CD4-positive, alpha-beta T cell (primary cell): ENCODE data around the gene DLG1. TPM values are rescaled to one million over a fixed set of nuclear protein-coding genes. Genes with fewer than 3 reads are reported as not detected.

Experiments used
- ATAC-seq: fragments of 200-7000 bp; cut with Tn5 transposase; one replicate; pipeline ENCODE4 v1.10.0; 2022; ENCODE audit warnings: mild to moderate bottlenecking; ENCODE audit not compliant: poor library complexity
- CTCF ChIA-PET: fragments of 350-600 bp; sonication (Branson Sonifier 250); formaldehyde crosslinking; loops from one replicate; lab custom pipeline; 2021; ENCODE audit warnings: antibody characterized with exemption, inconsistent platforms; lab: Charles Lee
- POLR2A ChIA-PET: fragments of 350-600 bp; sonication (Branson Sonifier 250); formaldehyde crosslinking; loops from one replicate; lab custom pipeline; 2021; ENCODE audit warnings: antibody characterized with exemption, inconsistent platforms; lab: Charles Lee
- DNase-seq, 14 experiments: peaks; one replicate each; pipeline ENCODE4 v3.0.0-alpha.2; 2013 to 2020; ENCODE audit warnings: mixed read lengths in 2 of 14
- H3K27ac ChIP-seq, 2 donors: one replicate each; pipeline versions ENCODE4 v1.5.1 to v1.7.0; 2013; ENCODE audit warnings: low read length in 2 of 2, low read depth in 1 of 2, mild to moderate bottlenecking in 1 of 2
- H3K27me3 ChIP-seq, 2 experiments: 1 replicate in 1 of 2; 2 replicates in 1 of 2; pipeline versions ENCODE4 v1.6.1 to v1.7.0; 2013; ENCODE audit warnings: low read length in 2 of 2, control low read depth in 1 of 2, mild to moderate bottlenecking in 1 of 2, moderate library complexity in 1 of 2; ENCODE audit not compliant: insufficient read depth in 2 of 2, control insufficient read depth in 1 of 2
- H3K36me3 ChIP-seq: one replicate; pipeline ENCODE4 v1.6.1; 2013; ENCODE audit warnings: low read length, control low read depth; ENCODE audit not compliant: insufficient read depth
- H3K4me1 ChIP-seq: one replicate; pipeline ENCODE4 v1.6.1; 2013; ENCODE audit warnings: low read length, control low read depth; ENCODE audit not compliant: insufficient read depth
- H3K4me3 ChIP-seq: one replicate; pipeline ENCODE4 v1.5.1; 2013; ENCODE audit warnings: mild to moderate bottlenecking, low read length, moderate library complexity
- H3K9me3 ChIP-seq, 2 experiments: 1 replicate in 1 of 2; 2 replicates in 1 of 2; pipeline versions ENCODE4 v1.6.1 to v1.7.0; 2013; ENCODE audit warnings: low read length in 2 of 2, mild to moderate bottlenecking in 2 of 2, control low read depth in 1 of 2, moderate library complexity in 1 of 2; ENCODE audit not compliant: control insufficient read depth in 1 of 2, insufficient read depth in 1 of 2
- H3K27ac Mint-ChIP-seq: one replicate; pipeline ENCODE4 v1.8.0; 2020; ENCODE audit warnings: mixed read lengths
- H3K27me3 Mint-ChIP-seq: one replicate; pipeline ENCODE4 v1.8.0; 2021; ENCODE audit warnings: mixed read lengths
- H3K36me3 Mint-ChIP-seq: one replicate; pipeline ENCODE4 v1.8.0; 2021; ENCODE audit warnings: low read depth, mixed read lengths
- H3K4me1 Mint-ChIP-seq: one replicate; pipeline ENCODE4 v1.8.0; 2021; ENCODE audit warnings: low read depth, mixed read lengths
- H3K4me3 Mint-ChIP-seq: one replicate; pipeline ENCODE4 v1.8.0; 2020; ENCODE audit warnings: mild to moderate bottlenecking, mixed read lengths
- H3K9me3 Mint-ChIP-seq: one replicate; pipeline ENCODE4 v1.8.0; 2020; ENCODE audit warnings: mixed read lengths
- CTCF ChIP-seq: fragments of 200-600 bp; IDR thresholded peaks from one replicate; pipeline ENCODE4 v1.8.0; 2022; ENCODE audit warnings: antibody characterized with exemption, mild to moderate bottlenecking
- intact Hi-C, 2 experiments: fragments of 100-400 bp; cut with DNase I in 1 of 2; cut with micrococcal nuclease in 1 of 2; formaldehyde crosslinking; loops; one replicate each; pipeline versions ENCODE4 v1.15.1 to v1.9.0; 2023 to 2025; cut with DNase I, micrococcal nuclease
- total RNA-seq, 174 experiments: library from RNA in 2 of 174; stranded (reverse) in 2 of 174; gene quantifications; one replicate each; pipeline ENCODE4 v1.2.3 and lab custom pipeline; 2021 to 2026

The DLG1 gene
- total RNA-seq, 2 experiments from 2014 or later = 86.8 to 91.8 TPM

GRCh38 chr3:197302033-197302432, 3.6 kb upstream of the DLG1 start:
- Histone ChIP-seq H3K4me1 (peaks cover 11% of the 10 kb centered on the region), H3K36me3 (no peaks in the 10 kb centered on the region), H3K4me3 (no peak overlapping the region), H3K27me3 (peaks cover 4 to 7% of the 10 kb centered on the region in 2 experiments), H3K9me3 (no peaks in the 10 kb centered on the region), H3K27ac (no peak overlapping the region)
- no peak overlapping the region for H3K27ac Mint-ChIP-seq
- peaks cover 13% of the 10 kb centered on the region for H3K4me1 Mint-ChIP-seq
- DNase-seq = no peak
- no peak for TF ChIP-seq CTCF
- no peak for ATAC-seq
- ChIA-PET POLR2A (no interaction called here), CTCF (interaction anchor here (0.6 kb wide), 1 partner anchor 890 kb away, joined by 3 read pairs; no protein-coding TSS in a partner anchor)
- H3K9me3 Mint-ChIP-seq = no peaks in the 10 kb centered on the region
- H3K36me3 Mint-ChIP-seq = peaks cover 4% of the 10 kb centered on the region
- H3K4me3 Mint-ChIP-seq = no peak overlapping the region
- intact Hi-C loops = no loop called here
- peaks cover 22% of the 10 kb centered on the region for H3K27me3 Mint-ChIP-seq

- Mint-ChIP-seq H3K9me3 (no peaks in the 10 kb centered on the region), H3K4me1 (peaks cover 23% of the 10 kb centered on the region), H3K27ac (no peak overlapping the region), H3K36me3 (peaks cover 8% of the 10 kb centered on the region), H3K4me3 (peak overlapping the region; percentile 99), H3K27me3 (peaks cover 22% of the 10 kb centered on the region)
- CTCF ChIA-PET = interaction anchor here (1.1 kb wide), 1 partner anchor 42 kb away, joined by 3 read pairs; no protein-coding TSS in a partner anchor
- DNase-seq = no peak
- intact Hi-C loops = no loop called here
- Histone ChIP-seq H3K36me3 (no peaks in the 10 kb centered on the region), H3K27me3 (peaks cover 4 to 7% of the 10 kb centered on the region in 2 experiments), H3K9me3 (no peaks in the 10 kb centered on the region), H3K27ac (no peak overlapping the region), H3K4me3 (no peak overlapping the region), H3K4me1 (peaks cover 11% of the 10 kb centered on the region)
- POLR2A ChIA-PET = no interaction called here
- ATAC-seq = no peak
- TF ChIP-seq CTCF = no peak
Observed at GRCh38 chr3:197300361-197300760, 1.9 kb upstream of the DLG1 start.

GRCh38 chr3:197298945-197299854, 788 bp upstream of the DLG1 start:
- peaks cover 8% of the 10 kb centered on the region for H3K36me3 Mint-ChIP-seq
- Histone ChIP-seq H3K4me1 (peaks cover 11% of the 10 kb centered on the region), H3K9me3 (no peaks in the 10 kb centered on the region), H3K27ac (no peak overlapping the region), H3K4me3 (peak overlapping the region; percentile 98), H3K36me3 (peaks cover 4% of the 10 kb centered on the region), H3K27me3 (peaks cover 4 to 7% of the 10 kb centered on the region in 2 experiments)
- CTCF ChIA-PET = interaction anchor here (1.1 kb wide), 1 partner anchor 41 kb away, joined by 3 read pairs; no protein-coding TSS in a partner anchor
- POLR2A ChIA-PET = no interaction called here
- peak overlapping the region; percentile 99 for H3K4me3 Mint-ChIP-seq
- H3K4me1 Mint-ChIP-seq = peaks cover 23% of the 10 kb centered on the region
- H3K9me3 Mint-ChIP-seq = no peaks in the 10 kb centered on the region
- intact Hi-C loops = loop anchor here (5.0 to 10.0 kb wide), 5 partner anchors 37 to 656 kb away; partner anchors contain the start of genes BDH1 (in 1 of the 2), NCBP2 (in 1 of the 2) and RPL35A (in 1 of the 2)
- peaks cover 22% of the 10 kb centered on the region for H3K27me3 Mint-ChIP-seq
- no peak for ATAC-seq
- peak in 7 of 14 experiments; percentile 4 to 51 (median 28) for DNase-seq
- TF ChIP-seq CTCF = no peak
- H3K27ac Mint-ChIP-seq = peak overlapping the region; percentile 92
